Prostate gland (tissue), 2 donors: ENCODE results near the gene RET. TPM values are rescaled to one million over a fixed set of nuclear protein-coding genes. Genes with fewer than 3 reads are reported as not detected.

Source experiments
- DNase-seq: peaks from one replicate; pipeline ENCODE4 v3.0.0-alpha.2; 2019; ENCODE audit warnings: low spot score
- H3K27ac ChIP-seq, 2 donors: fragments of 200-600 bp; sonication (generic); 2 replicates each; pipeline ENCODE4 v1.5.1; 2017 to 2019
- H3K27me3 ChIP-seq: fragments of 200-600 bp; sonication (generic); replicated peaks from 2 replicates; pipeline ENCODE4 v1.5.1; 2019; ENCODE audit not compliant: insufficient read depth
- H3K36me3 ChIP-seq, 2 donors: fragments of 200-600 bp; sonication (generic); 1 replicate in 1 of 2; 2 replicates in 1 of 2; pipeline versions ENCODE4 v1.5.1 to v1.8.1; 2017 to 2019
- H3K4me1 ChIP-seq: fragments of 200-600 bp; sonication (generic); replicated peaks from 2 replicates; pipeline ENCODE4 v1.5.1; 2019
- H3K4me3 ChIP-seq, 2 donors: fragments of 200-600 bp; sonication (generic); 2 replicates each; pipeline ENCODE4 v1.5.1; 2017 to 2019
- H3K9me3 ChIP-seq: fragments of 200-600 bp; sonication (generic); 2 replicates; pipeline ENCODE4 v1.5.1; 2017
- CTCF ChIP-seq, 4 experiments: fragments of 200-600 bp in 2 of 4; fragments of 450-650 bp in 2 of 4; sonication (generic) in 2 of 4; IDR thresholded peaks; 1 replicate in 3 of 4; 2 replicates in 1 of 4; pipeline ENCODE4 v1.5.1; 2016 to 2019; ENCODE audit warnings: antibody characterized with exemption in 4 of 4, mild to moderate bottlenecking in 2 of 4, moderate library complexity in 2 of 4
- POLR2A ChIP-seq: fragments of 450-650 bp; IDR thresholded peaks from one replicate; pipeline ENCODE4 v1.6.1; 2016; ENCODE audit warnings: antibody characterized with exemption, mild to moderate bottlenecking
- POLR2AphosphoS5 ChIP-seq: sonication (generic); formaldehyde crosslinking; IDR thresholded peaks from one replicate; pipeline ENCODE4 v1.6.1; 2017; ENCODE audit warnings: antibody characterized with exemption
- WGBS: methylation state at CpG from one replicate; pipeline ENCODE4 v1.1.5; 2018; 5-methylcytosine and 5-hydroxymethylcytosine counted together
- intact Hi-C: fragments of 100-400 bp; cut with DNase I; formaldehyde crosslinking; loops from one replicate; pipeline ENCODE4 v1.14.2; 2022
- total RNA-seq, 2 donors: library from RNA; depleted of rRNA; stranded (reverse); fragments of >200 nt; gene quantifications; one replicate each; pipeline ENCODE4 v1.1.0, GENCODE V29; 2016

Gene RET
- total RNA-seq, 2 donors from 2014 or later = 3.6 to 8.7 TPM

- 94% methylated on average over 12 of the region's 12 CpGs for WGBS
- Histone ChIP-seq H3K9me3 (no peaks in the 10 kb centered on the region), H3K36me3 (no peaks in the 10 kb centered on the region), H3K27ac (no peak overlapping the region), H3K27me3 (no peaks in the 10 kb centered on the region), H3K4me3 (no peak overlapping the region), H3K4me1 (peaks cover 7% of the 10 kb centered on the region)
- no peak for DNase-seq
- intact Hi-C loops = no loop called here
- TF ChIP-seq POLR2AphosphoS5 (no peak), CTCF (IDR thresholded peaks at IDR 0.05) (no peak), POLR2A (no peak)
Observed at GRCh38 chr10:43042503-43043341, 34.1 kb upstream of the RET start.

DNA sequence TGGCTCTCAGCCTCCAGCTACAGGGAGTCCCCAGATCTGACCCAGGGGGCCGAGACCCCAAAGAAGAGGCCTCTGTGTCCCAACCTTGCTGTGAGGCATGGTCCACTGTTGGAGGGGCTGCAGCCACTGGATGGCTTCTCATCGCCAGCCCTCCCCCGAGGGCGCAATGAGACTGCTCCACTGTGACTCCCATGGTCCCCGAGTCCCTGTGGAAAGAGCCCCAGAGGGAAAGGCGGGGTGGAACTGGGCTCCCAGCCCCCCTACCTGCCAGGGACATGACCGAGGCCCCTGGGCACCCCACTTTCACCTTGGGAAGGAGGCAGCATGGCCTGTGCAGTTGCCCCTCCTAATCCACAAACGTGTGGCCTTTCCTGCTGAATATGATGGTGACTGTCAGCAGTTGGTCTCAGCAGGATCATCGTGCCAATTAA is 33.5 kb upstream of the RET start:
- H3K36me3 ChIP-seq = no peaks in the 10 kb centered on the region
- H3K4me1 ChIP-seq = peaks cover 7% of the 10 kb centered on the region
- TF ChIP-seq POLR2A (no peak), POLR2AphosphoS5 (no peak), CTCF (IDR thresholded peaks at IDR 0.05) (no peak)
- DNase-seq = no peak
- H3K27me3 ChIP-seq = no peaks in the 10 kb centered on the region
- intact Hi-C loops = no loop called here
- no peaks in the 10 kb centered on the region for H3K9me3 ChIP-seq
- no peak overlapping the region for H3K27ac ChIP-seq
- 90% methylated on average over 9 of the region's 9 CpGs for WGBS
- H3K4me3 ChIP-seq = no peak overlapping the region

GRCh38 chr10:43043773-43044447 is 33.0 kb upstream of the RET start:
- DNase-seq = no peak

GRCh38 chr10:43044448-43044921 is 32.4 kb upstream of the RET start:
- Histone ChIP-seq H3K27ac (no peak overlapping the region), H3K27me3 (no peaks in the 10 kb centered on the region), H3K4me3 (no peak overlapping the region), H3K4me1 (peaks cover 7% of the 10 kb centered on the region), H3K36me3 (no peaks in the 10 kb centered on the region), H3K9me3 (no peaks in the 10 kb centered on the region)
- no peak for TF ChIP-seq POLR2A
- TF ChIP-seq CTCF (IDR thresholded peaks at IDR 0.05) = no peak
- TF ChIP-seq POLR2AphosphoS5 = no peak
- intact Hi-C loops = no loop called here
- no peak for DNase-seq
- WGBS = 60% methylated on average over 10 of the region's 10 CpGs

More at GRCh38 chr10:43043773-43044447, 33.0 kb upstream of the RET start:
- WGBS = 95% methylated on average over 9 of the region's 9 CpGs
- no peaks in the 10 kb centered on the region for H3K27me3 ChIP-seq
- intact Hi-C loops = no loop called here
- no peak for TF ChIP-seq POLR2AphosphoS5
- TF ChIP-seq POLR2A = no peak
- no peak for TF ChIP-seq CTCF (IDR thresholded peaks at IDR 0.05)
- no peaks in the 10 kb centered on the region for H3K36me3 ChIP-seq
- peaks cover 7% of the 10 kb centered on the region for H3K4me1 ChIP-seq
- no peaks in the 10 kb centered on the region for H3K9me3 ChIP-seq
- H3K4me3 ChIP-seq = no peak overlapping the region
- H3K27ac ChIP-seq = no peak overlapping the region
